SK-N-SH (cell line): Measurements from ENCODE around the gene FAM78A. TPM values are rescaled to one million over a fixed set of nuclear protein-coding genes. Genes with fewer than 3 reads are reported as not detected.

Experiments
- polyA plus RNA-seq, 3 experiments: library from polyadenylated mRNA; depleted of rRNA; stranded (reverse); fragments of >200 nt; gene quantifications; 2 replicates each; pipeline ENCODE4 v1.2.3, GENCODE V29; 2012

FAM78A gene
- polyA plus RNA-seq, 1 of the 3 experiments (the other 2 are of a cell fraction), result 1.0 TPM

Other genes with a start within 250 kb of the FAM78A start
- 0.26 and 0.50 TPM in 2 replicates for gene AIF1L, start 180.0 kb downstream of the FAM78A start, polyA plus RNA-seq (2012; rRNA removed)
- gene NUP214, start 150.9 kb downstream of the FAM78A start, polyA plus RNA-seq (2012; rRNA removed), result 7.6 and 8.0 TPM in 2 replicates
- 8.6 and 8.8 TPM in 2 replicates for gene PLPP7, start 13.2 kb upstream of the FAM78A start, polyA plus RNA-seq (2012; rRNA removed)
- gene PRRC2B, start 117.6 kb upstream of the FAM78A start, polyA plus RNA-seq (2012; rRNA removed), result 18.5 and 26.3 TPM in 2 replicates
- 34.8 and 44.5 TPM in 2 replicates for gene POMT1, start 226.4 kb upstream of the FAM78A start, polyA plus RNA-seq (2012; rRNA removed)